K562 (cell line): ENCODE results near the gene KIAA0040. TPM values are rescaled to one million over a fixed set of nuclear protein-coding genes. Genes with fewer than 3 reads are reported as not detected.
A peak's percentile ranks its signal among the peaks of the same experiment; 100 is the strongest.

ENCODE experiments used
- CREB5 ChIP-seq: fragments of 250-450 bp; sonication (Bioruptor Pico); IDR thresholded peaks from 2 replicates; pipeline ENCODE4 v1.5.0; 2020; ENCODE audit warnings: mild to moderate bottlenecking
- CUX1 ChIP-seq: fragments of 200-800 bp; sonication (Bioruptor generic); IDR thresholded peaks from 2 replicates; pipeline ENCODE4 v1.6.1; 2016; ENCODE audit warnings: missing genetic modification characterization, missing compliant biosample characterization
- ZNF395 ChIP-seq: fragments of 200-800 bp; sonication (Bioruptor generic); IDR thresholded peaks from 2 replicates; pipeline ENCODE4 v1.6.1; 2017; ENCODE audit warnings: missing genetic modification characterization, missing compliant biosample characterization
- polyA plus RNA-seq, 8 experiments: library from polyadenylated mRNA; depleted of rRNA in 4 of 8; stranded (reverse) in 5 of 8; unstranded in 3 of 8; fragments of >200 nt; fragmentation: Nextera tagmentation in 2 of 8; fragmentation: Illumina TruSeq in 1 of 8; extraction: Ambion mirVana in 2 of 8; extraction: Trizol in 1 of 8; gene quantifications; 2 replicates each; pipeline versions ENCODE4 v1.2.1 to v1.2.3, GENCODE V29; 2011 to 2014; ENCODE audit warnings: inconsistent platforms in 1 of 8, missing spikeins in 1 of 8
- total RNA-seq, 7 experiments: library from RNA; depleted of rRNA in 6 of 7; stranded (reverse); fragments of >200 nt in 6 of 7; fragmentation: Illumina TruSeq in 2 of 7; extraction: Trizol in 2 of 7; gene quantifications; 2 replicates each; pipeline versions ENCODE4 v1.2.1 to v1.2.3, GENCODE V29; 2011 to 2021; ENCODE audit warnings: low replicate concordance in 1 of 7

Gene KIAA0040
- total and polyA plus RNA-seq, 9 of the 15 experiments (the other 6 are each of a cell fraction or from before 2014, with no cell fraction given): 3.4 to 13.6 (median 7.1) TPM

- TF ChIP-seq CUX1 (CRISPR knock-in tag) (no peak), ZNF395 (0 out of 2 replicates have a peak, but pooled peaks have one; percentile 45), CREB5 (CRISPR knock-in tag) (no peak)
These were observed 3.6 kb downstream of the KIAA0040 start (continued) for GRCh38 chr1:175188936-175189335.
